Liver (tissue), 9 donors: Measurements from ENCODE around the gene SHH. TPM values are rescaled to one million over a fixed set of nuclear protein-coding genes. Genes with fewer than 3 reads are reported as not detected.

Experiments used
- DNase-seq: peaks from one replicate; pipeline ENCODE4 v3.0.0-alpha.2; 2017; ENCODE audit warnings: low spot score
- H3K27ac ChIP-seq, 2 donors: one replicate each; pipeline ENCODE4 v1.7.0; 2013; ENCODE audit warnings: inconsistent platforms in 2 of 2, low read length in 2 of 2, control low read depth in 1 of 2, low read depth in 1 of 2, mild to moderate bottlenecking in 1 of 2
- H3K27me3 ChIP-seq, 4 donors: one replicate each; pipeline versions ENCODE4 v1.6.1 to v1.7.0; 2013; ENCODE audit warnings: low read length in 3 of 4, inconsistent platforms in 1 of 4, mild to moderate bottlenecking in 1 of 4, moderate library complexity in 1 of 4; ENCODE audit not compliant: control insufficient read depth in 4 of 4, insufficient read depth in 4 of 4
- H3K36me3 ChIP-seq, 4 donors: one replicate each; pipeline versions ENCODE4 v1.6.1 to v1.7.0; 2013; ENCODE audit warnings: low read length in 3 of 4, mild to moderate bottlenecking in 3 of 4, low read depth in 1 of 4, moderate library complexity in 1 of 4; ENCODE audit not compliant: control insufficient read depth in 4 of 4, insufficient read depth in 3 of 4
- H3K4me1 ChIP-seq, 4 donors: one replicate each; pipeline versions ENCODE4 v1.6.1 to v1.7.0; 2013; ENCODE audit warnings: low read length in 3 of 4, mild to moderate bottlenecking in 3 of 4, moderate library complexity in 1 of 4; ENCODE audit not compliant: control insufficient read depth in 4 of 4, insufficient read depth in 4 of 4
- H3K4me3 ChIP-seq, 3 donors: one replicate each; pipeline versions ENCODE4 v1.6.1 to v1.7.0; 2013; ENCODE audit warnings: low read length in 3 of 3, control low read depth in 1 of 3, low read depth in 1 of 3, mild to moderate bottlenecking in 1 of 3
- H3K9ac ChIP-seq, 2 donors: one replicate each; pipeline ENCODE4 v1.7.0; 2013; ENCODE audit warnings: low read length in 2 of 2, mild to moderate bottlenecking in 2 of 2, moderate library complexity in 2 of 2, control low read depth in 1 of 2, low read depth in 1 of 2
- H3K9me3 ChIP-seq, 4 donors: one replicate each; pipeline versions ENCODE4 v1.6.1 to v1.7.0; 2013; ENCODE audit warnings: low read length in 3 of 4; ENCODE audit not compliant: control insufficient read depth in 4 of 4
- CTCF ChIP-seq: fragments of 150-350 bp; IDR thresholded peaks from 2 replicates; pipeline ENCODE4 v1.5.1; 2017; ENCODE audit warnings: improper control_type of control experiment, low read depth, low read length; ENCODE audit not compliant: missing input control
- FOXA2 ChIP-seq: IDR thresholded peaks from 2 replicates; pipeline ENCODE4 v1.6.1; 2016; ENCODE audit warnings: antibody characterized with exemption
- GABPA ChIP-seq, 2 donors: IDR thresholded peaks in 1 of 2; conservative IDR thresholded peaks in 1 of 2; 2 replicates each; pipeline ENCODE4 v1.6.1; 2016; ENCODE audit warnings: antibody characterized with exemption in 2 of 2, mild to moderate bottlenecking in 1 of 2, moderate library complexity in 1 of 2
- HNF4A ChIP-seq, 2 donors: conservative IDR thresholded peaks; 2 replicates each; pipeline ENCODE4 v1.6.1; 2016; ENCODE audit warnings: antibody characterized with exemption in 2 of 2, mild to moderate bottlenecking in 2 of 2
- HNF4G ChIP-seq: IDR thresholded peaks from 2 replicates; pipeline ENCODE4 v1.6.1; 2016; ENCODE audit warnings: antibody characterized with exemption
- JUND ChIP-seq, 2 donors: IDR thresholded peaks; 2 replicates each; pipeline ENCODE4 v1.6.1; 2016; ENCODE audit warnings: antibody characterized with exemption in 2 of 2
- NR2F2 ChIP-seq: IDR thresholded peaks from 2 replicates; pipeline ENCODE4 v1.6.1; 2016; ENCODE audit warnings: antibody characterized with exemption
- RAD21 ChIP-seq, 2 donors: IDR thresholded peaks; 2 replicates each; pipeline ENCODE4 v1.6.1; 2016; ENCODE audit warnings: antibody characterized with exemption in 2 of 2, mild to moderate bottlenecking in 2 of 2
- RXRA ChIP-seq, 2 donors: IDR thresholded peaks; 2 replicates each; pipeline ENCODE4 v1.6.1; 2017 to 2018; ENCODE audit warnings: antibody characterized with exemption in 2 of 2, mild to moderate bottlenecking in 1 of 2
- SP1 ChIP-seq: IDR thresholded peaks from 2 replicates; pipeline ENCODE4 v1.6.1; 2018; ENCODE audit warnings: antibody characterized with exemption, mild to moderate bottlenecking
- YY1 ChIP-seq: IDR thresholded peaks from 2 replicates; pipeline ENCODE4 v1.6.1; 2016; ENCODE audit warnings: antibody characterized with exemption, mild to moderate bottlenecking
- WGBS: extraction: QIAGEN DNeasy Blood & Tissue Kit; methylation state at CpG from one replicate; pipeline ENCODE4 v1.1.7; 2013; 5-methylcytosine and 5-hydroxymethylcytosine counted together
- polyA plus RNA-seq, 2 donors: library from polyadenylated mRNA; stranded (reverse) in 1 of 2; unstranded in 1 of 2; fragments of 200-250 nt in 1 of 2; fragments of >200 nt in 1 of 2; fragmentation: Nextera tagmentation in 1 of 2; extraction: Ambion mirVana in 1 of 2; gene quantifications; one replicate each; pipeline versions ENCODE4 v1.2.1 to v1.2.3, GENCODE V29; 2013 to 2015
- total RNA-seq, 2 donors: library from RNA; depleted of rRNA; stranded (reverse); fragments of >200 nt; gene quantifications; one replicate each; pipeline ENCODE4 v1.2.3, GENCODE V29; 2014
- TF ChIP-seq, protein P1 (sequence below): IDR thresholded peaks from 2 replicates; pipeline ENCODE4 v1.6.1; 2016; ENCODE audit warnings: antibody characterized with exemption, mild to moderate bottlenecking
- TF ChIP-seq, protein P2 (sequence below): IDR thresholded peaks from 2 replicates; pipeline ENCODE4 v1.6.1; 2016; ENCODE audit warnings: antibody characterized with exemption
- TF ChIP-seq, protein P3 (sequence below): IDR thresholded peaks from 2 replicates; pipeline ENCODE4 v1.6.1; 2016; ENCODE audit warnings: antibody characterized with exemption
- TF ChIP-seq, protein P4 (sequence below): IDR thresholded peaks from 2 replicates; pipeline ENCODE4 v1.6.1; 2016; ENCODE audit warnings: antibody characterized with exemption
- donor health status: healthy.
- donor health status: healthy.
- donor health status: healthy.
- donor health status: healthy.
- donor health status: healthy.

Gene SHH
- total and polyA plus RNA-seq, 4 donors = 3.9 to 10.0 (median 5.2) TPM

GRCh38 chr7:155789001-155789725, 23.1 kb downstream of the SHH start:
- Histone ChIP-seq H3K4me3 (no peak overlapping the region), H3K36me3 (peaks cover 0 to under 1% (median 0%) of the 10 kb centered on the region in 4 donors), H3K27me3 (no peaks in the 10 kb centered on the region), H3K9ac (no peak overlapping the region), H3K9me3 (no peaks in the 10 kb centered on the region), H3K4me1 (peaks cover 2 to 7% (median 6%) of the 10 kb centered on the region in 4 donors), H3K27ac (no peak overlapping the region)
- no peak for DNase-seq
- TF ChIP-seq YY1 (no peak), FOXA2 (no peak), NR2F2 (no peak), HNF4G (no peak), CTCF (no peak), RAD21 (IDR thresholded peaks at IDR 0.05) (no peak), JUND (IDR thresholded peaks at IDR 0.05) (no peak), RXRA (IDR thresholded peaks at IDR 0.05) (no peak), GABPA (IDR thresholded peaks at IDR 0.05 in 1 of 2, conservative IDR thresholded peaks at IDR 0.05 in 1 of 2) (no peak), HNF4A (conservative IDR thresholded peaks at IDR 0.05) (no peak), SP1 (no peak)
- TF ChIP-seq, protein P1, sequence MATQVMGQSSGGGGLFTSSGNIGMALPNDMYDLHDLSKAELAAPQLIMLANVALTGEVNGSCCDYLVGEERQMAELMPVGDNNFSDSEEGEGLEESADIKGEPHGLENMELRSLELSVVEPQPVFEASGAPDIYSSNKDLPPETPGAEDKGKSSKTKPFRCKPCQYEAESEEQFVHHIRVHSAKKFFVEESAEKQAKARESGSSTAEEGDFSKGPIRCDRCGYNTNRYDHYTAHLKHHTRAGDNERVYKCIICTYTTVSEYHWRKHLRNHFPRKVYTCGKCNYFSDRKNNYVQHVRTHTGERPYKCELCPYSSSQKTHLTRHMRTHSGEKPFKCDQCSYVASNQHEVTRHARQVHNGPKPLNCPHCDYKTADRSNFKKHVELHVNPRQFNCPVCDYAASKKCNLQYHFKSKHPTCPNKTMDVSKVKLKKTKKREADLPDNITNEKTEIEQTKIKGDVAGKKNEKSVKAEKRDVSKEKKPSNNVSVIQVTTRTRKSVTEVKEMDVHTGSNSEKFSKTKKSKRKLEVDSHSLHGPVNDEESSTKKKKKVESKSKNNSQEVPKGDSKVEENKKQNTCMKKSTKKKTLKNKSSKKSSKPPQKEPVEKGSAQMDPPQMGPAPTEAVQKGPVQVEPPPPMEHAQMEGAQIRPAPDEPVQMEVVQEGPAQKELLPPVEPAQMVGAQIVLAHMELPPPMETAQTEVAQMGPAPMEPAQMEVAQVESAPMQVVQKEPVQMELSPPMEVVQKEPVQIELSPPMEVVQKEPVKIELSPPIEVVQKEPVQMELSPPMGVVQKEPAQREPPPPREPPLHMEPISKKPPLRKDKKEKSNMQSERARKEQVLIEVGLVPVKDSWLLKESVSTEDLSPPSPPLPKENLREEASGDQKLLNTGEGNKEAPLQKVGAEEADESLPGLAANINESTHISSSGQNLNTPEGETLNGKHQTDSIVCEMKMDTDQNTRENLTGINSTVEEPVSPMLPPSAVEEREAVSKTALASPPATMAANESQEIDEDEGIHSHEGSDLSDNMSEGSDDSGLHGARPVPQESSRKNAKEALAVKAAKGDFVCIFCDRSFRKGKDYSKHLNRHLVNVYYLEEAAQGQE = no peak
- TF ChIP-seq, protein P2, sequence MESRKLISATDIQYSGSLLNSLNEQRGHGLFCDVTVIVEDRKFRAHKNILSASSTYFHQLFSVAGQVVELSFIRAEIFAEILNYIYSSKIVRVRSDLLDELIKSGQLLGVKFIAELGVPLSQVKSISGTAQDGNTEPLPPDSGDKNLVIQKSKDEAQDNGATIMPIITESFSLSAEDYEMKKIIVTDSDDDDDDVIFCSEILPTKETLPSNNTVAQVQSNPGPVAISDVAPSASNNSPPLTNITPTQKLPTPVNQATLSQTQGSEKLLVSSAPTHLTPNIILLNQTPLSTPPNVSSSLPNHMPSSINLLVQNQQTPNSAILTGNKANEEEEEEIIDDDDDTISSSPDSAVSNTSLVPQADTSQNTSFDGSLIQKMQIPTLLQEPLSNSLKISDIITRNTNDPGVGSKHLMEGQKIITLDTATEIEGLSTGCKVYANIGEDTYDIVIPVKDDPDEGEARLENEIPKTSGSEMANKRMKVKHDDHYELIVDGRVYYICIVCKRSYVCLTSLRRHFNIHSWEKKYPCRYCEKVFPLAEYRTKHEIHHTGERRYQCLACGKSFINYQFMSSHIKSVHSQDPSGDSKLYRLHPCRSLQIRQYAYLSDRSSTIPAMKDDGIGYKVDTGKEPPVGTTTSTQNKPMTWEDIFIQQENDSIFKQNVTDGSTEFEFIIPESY = no peak
- TF ChIP-seq, protein P3, sequence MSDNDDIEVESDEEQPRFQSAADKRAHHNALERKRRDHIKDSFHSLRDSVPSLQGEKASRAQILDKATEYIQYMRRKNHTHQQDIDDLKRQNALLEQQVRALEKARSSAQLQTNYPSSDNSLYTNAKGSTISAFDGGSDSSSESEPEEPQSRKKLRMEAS = no peak
- TF ChIP-seq, protein P4, sequence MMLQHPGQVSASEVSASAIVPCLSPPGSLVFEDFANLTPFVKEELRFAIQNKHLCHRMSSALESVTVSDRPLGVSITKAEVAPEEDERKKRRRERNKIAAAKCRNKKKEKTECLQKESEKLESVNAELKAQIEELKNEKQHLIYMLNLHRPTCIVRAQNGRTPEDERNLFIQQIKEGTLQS = no peak
- WGBS = 93% methylated on average over 29 of the region's 29 CpGs
